IMR-90 (cell line): ENCODE data around the gene PDE5A. TPM values are rescaled to one million over a fixed set of nuclear protein-coding genes. Genes with fewer than 3 reads are reported as not detected.
A peak's percentile ranks its signal among the peaks of the same experiment; 100 is the strongest.

Experiments
- ATAC-seq: fragments of 200-7000 bp; cut with Tn5 transposase; 2 replicates; pipeline ENCODE4 v1.9.1; 2020; ENCODE audit warnings: low read depth, mild to moderate bottlenecking, moderate library complexity
- BruUV-seq: library from RNA; stranded (reverse); fragments of 400-500 nt; replicated peaks from 2 replicates; lab custom pipeline; 2021; lab: Mats Ljungman, UMichigan
- CTCF ChIA-PET: fragments of 300-600 bp; formaldehyde crosslinking; extraction: SDS; loops from one replicate; lab custom pipeline; 2021; ENCODE audit warnings: antibody characterized with exemption; lab: Yijun Ruan, JAX
- POLR2A ChIA-PET: fragments of 300-600 bp; sonication (Branson Sonifier 250); formaldehyde crosslinking; loops from one replicate; lab custom pipeline; 2022; ENCODE audit warnings: antibody characterized with exemption; ENCODE audit not compliant: unreplicated experiment; lab: Charles Lee
- DNase-seq: peaks from one replicate; pipeline ENCODE4 v3.0.0; 2013
- H2AFZ ChIP-seq: replicated peaks from 2 replicates; pipeline ENCODE3; 2013; ENCODE audit warnings: low read length, mild to moderate bottlenecking; ENCODE audit not compliant: poor library complexity
- H2AK5ac ChIP-seq: 2 replicates; pipeline ENCODE4 v1.6.1; 2013; ENCODE audit warnings: low read depth, low read length, inconsistent platforms
- H2AK9ac ChIP-seq: replicated peaks from 2 replicates; pipeline ENCODE3; 2013; ENCODE audit warnings: mild to moderate bottlenecking, low read depth, low read length, moderate library complexity; ENCODE audit not compliant: poor library complexity
- H2BK120ac ChIP-seq: 2 replicates; pipeline ENCODE4 v1.6.1; 2013; ENCODE audit warnings: low read depth, low read length, inconsistent platforms
- H2BK15ac ChIP-seq: 3 replicates; pipeline ENCODE4 v1.6.1; 2013; ENCODE audit warnings: low read depth, low read length, inconsistent platforms
- H2BK20ac ChIP-seq: 2 replicates; pipeline ENCODE4 v1.6.1; 2013; ENCODE audit warnings: low read depth, mild to moderate bottlenecking, inconsistent platforms, low read length, moderate library complexity
- H2BK5ac ChIP-seq: 2 replicates; pipeline ENCODE4 v1.6.1; 2013; ENCODE audit warnings: mild to moderate bottlenecking, low read depth, low read length, inconsistent platforms; ENCODE audit not compliant: poor library complexity, severe bottlenecking
- H3K14ac ChIP-seq: replicated peaks from 2 replicates; pipeline ENCODE4 v1.6.1; 2013; ENCODE audit warnings: low read depth, low read length, inconsistent platforms
- H3K18ac ChIP-seq: 2 replicates; pipeline ENCODE4 v1.6.1; 2013; ENCODE audit warnings: low read depth, low read length, control low read depth
- H3K23ac ChIP-seq: 2 replicates; pipeline ENCODE4 v1.6.1; 2013; ENCODE audit warnings: low read depth, low read length, inconsistent platforms
- H3K27ac ChIP-seq: 2 replicates; pipeline ENCODE4 v1.5.1; 2013; ENCODE audit warnings: mild to moderate bottlenecking, control low read depth, low read length; ENCODE audit not compliant: insufficient read depth
- H3K27me3 ChIP-seq: 2 replicates; pipeline ENCODE4 v1.6.1; 2013; ENCODE audit warnings: low read length; ENCODE audit not compliant: control insufficient read depth, insufficient read depth
- H3K36me3 ChIP-seq: 2 replicates; pipeline ENCODE4 v1.6.1; 2013; ENCODE audit warnings: low read length, mixed read lengths; ENCODE audit not compliant: control insufficient read depth, insufficient read depth
- H3K4ac ChIP-seq: 2 replicates; pipeline ENCODE4 v1.6.1; 2013; ENCODE audit warnings: low read depth, low read length, inconsistent platforms
- H3K4me1 ChIP-seq: 2 replicates; pipeline ENCODE4 v1.6.1; 2013; ENCODE audit warnings: low read length, mixed read lengths; ENCODE audit not compliant: control insufficient read depth, insufficient read depth
- H3K4me2 ChIP-seq: 2 replicates; pipeline ENCODE4 v1.6.1; 2013; ENCODE audit warnings: low read depth, mild to moderate bottlenecking, control low read depth, low read length, moderate library complexity
- H3K4me3 ChIP-seq: 2 replicates; pipeline ENCODE4 v1.5.1; 2013; ENCODE audit warnings: low read depth, mild to moderate bottlenecking, control low read depth, low read length, moderate library complexity; ENCODE audit not compliant: insufficient read depth
- H3K56ac ChIP-seq: 2 replicates; pipeline ENCODE4 v1.6.1; 2013; ENCODE audit warnings: low read length, inconsistent platforms; ENCODE audit not compliant: insufficient read depth; ENCODE audit errors: extremely low read depth
- H3K79me1 ChIP-seq, 2 experiments: 2 replicates each; pipeline ENCODE4 v1.6.1; 2013; ENCODE audit warnings: low read length in 2 of 2, inconsistent platforms in 1 of 2, low read depth in 1 of 2
- H3K9ac ChIP-seq: 2 replicates; pipeline ENCODE4 v1.6.1; 2013; ENCODE audit warnings: low read depth, low read length, control low read depth
- H3K9me1 ChIP-seq: 2 replicates; pipeline ENCODE4 v1.6.1; 2013; ENCODE audit warnings: low read length, inconsistent platforms; ENCODE audit not compliant: insufficient read depth
- H3K9me3 ChIP-seq: 2 replicates; pipeline ENCODE4 v1.6.1; 2013; ENCODE audit warnings: low read length; ENCODE audit not compliant: control insufficient read depth, insufficient read depth
- H4K20me1 ChIP-seq: 2 replicates; pipeline ENCODE4 v1.6.1; 2013; ENCODE audit warnings: low read length, inconsistent platforms; ENCODE audit not compliant: insufficient read depth
- H4K5ac ChIP-seq: 2 replicates; pipeline ENCODE4 v1.6.1; 2013; ENCODE audit warnings: mild to moderate bottlenecking, low read depth, low read length, control low read depth
- H4K8ac ChIP-seq, 2 experiments: 2 replicates each; pipeline ENCODE4 v1.6.1; 2013; ENCODE audit warnings: low read depth in 2 of 2, low read length in 2 of 2, control low read depth in 1 of 2, inconsistent platforms in 1 of 2
- H4K91ac ChIP-seq: 2 replicates; pipeline ENCODE4 v1.6.1; 2013; ENCODE audit warnings: low read depth, low read length, inconsistent platforms; ENCODE audit not compliant: insufficient read depth
- BHLHE40 ChIP-seq: fragments of 150-350 bp; IDR thresholded peaks from 2 replicates; pipeline ENCODE4 v1.6.1; 2016; ENCODE audit warnings: mild to moderate bottlenecking, low read depth, low read length
- CEBPB ChIP-seq: IDR thresholded peaks from 2 replicates; pipeline ENCODE4 v1.6.1; 2012; ENCODE audit warnings: low read depth, low read length, improper control_type of control experiment
- CHD1 ChIP-seq: IDR thresholded peaks from 2 replicates; pipeline ENCODE4 v1.6.1; 2012; ENCODE audit warnings: low read depth, low read length, improper control_type of control experiment
- CTCF ChIP-seq: conservative IDR thresholded peaks from 2 replicates; pipeline ENCODE4 v1.5.1; 2012; ENCODE audit warnings: mild to moderate bottlenecking, low read depth, low read length, improper control_type of control experiment
- ELK1 ChIP-seq: fragments of 150-350 bp; IDR thresholded peaks from 2 replicates; pipeline ENCODE4 v1.6.1; 2016; ENCODE audit warnings: low read depth, mild to moderate bottlenecking, low read length, moderate library complexity, borderline replicate concordance
- FOS ChIP-seq: fragments of 150-350 bp; IDR thresholded peaks from 2 replicates; pipeline ENCODE4 v1.6.1; 2016; ENCODE audit warnings: low read depth, low read length
- MAFK ChIP-seq: IDR thresholded peaks from 2 replicates; pipeline ENCODE4 v1.6.1; 2012; ENCODE audit warnings: low read depth, low read length, improper control_type of control experiment
- MAZ ChIP-seq: IDR thresholded peaks from 2 replicates; pipeline ENCODE4 v1.6.1; 2012; ENCODE audit warnings: low read depth, mild to moderate bottlenecking, low read length, improper control_type of control experiment, moderate library complexity, borderline replicate concordance
- MXI1 ChIP-seq: IDR thresholded peaks from 2 replicates; pipeline ENCODE4 v1.6.1; 2012; ENCODE audit warnings: low read depth, mild to moderate bottlenecking, low read length, moderate library complexity, borderline replicate concordance
- NFE2L2 ChIP-seq: fragments of 150-350 bp; IDR thresholded peaks from 2 replicates; pipeline ENCODE4 v1.6.1; 2016; ENCODE audit warnings: low read depth, mild to moderate bottlenecking, low read length
- POLR2A ChIP-seq: IDR thresholded peaks from 2 replicates; pipeline ENCODE4 v1.6.1; 2012; ENCODE audit warnings: mild to moderate bottlenecking, low read depth, low read length
- RAD21 ChIP-seq: IDR thresholded peaks from 2 replicates; pipeline ENCODE4 v1.6.1; 2012; ENCODE audit warnings: low read length, improper control_type of control experiment
- RCOR1 ChIP-seq: IDR thresholded peaks from 2 replicates; pipeline ENCODE4 v1.6.1; 2012; ENCODE audit warnings: mild to moderate bottlenecking, low read length, improper control_type of control experiment; ENCODE audit not compliant: insufficient replicate concordance
- RFX5 ChIP-seq: IDR thresholded peaks from 2 replicates; pipeline ENCODE4 v1.8.0; 2012; ENCODE audit warnings: low read depth, mild to moderate bottlenecking, low read length, moderate library complexity
- SMC3 ChIP-seq: fragments of 150-350 bp; IDR thresholded peaks from 2 replicates; pipeline ENCODE4 v1.6.1; 2016; ENCODE audit warnings: low read depth, mild to moderate bottlenecking, antibody characterized with exemption, low read length, moderate library complexity
- WGBS, 2 experiments: methylation state at CpG; one replicate each; pipeline versions ENCODE4 v1.1.5 to v1.1.7; 2013; ENCODE audit warnings: missing lambda C conversion rate in 2 of 2; ENCODE audit not compliant: insufficient read length in 1 of 2; ENCODE audit errors: extremely low coverage in 2 of 2; 5-methylcytosine and 5-hydroxymethylcytosine counted together
- dilution Hi-C: fragments of 300-500 bp; cut with HindIII; formaldehyde crosslinking; loops from one replicate; pipeline ENCODE4 v1.14.3; 2018; ENCODE audit warnings: low sequenced_read_pairs; ENCODE audit not compliant: unreplicated experiment
- in situ Hi-C: fragments of 300-500 bp; cut with MboI; formaldehyde crosslinking; loops from 3 replicates; pipeline ENCODE4 v1.14.3; 2019; ENCODE audit warnings: low sequenced_read_pairs, inconsistent platforms, mixed read lengths
- intact Hi-C: fragments of 100-400 bp; cut with micrococcal nuclease; formaldehyde crosslinking; loops from 2 replicates; pipeline ENCODE4 v1.10.0; 2022
- polyA plus RNA-seq, 3 experiments: library from polyadenylated mRNA; depleted of rRNA; stranded (reverse); fragments of >200 nt; gene quantifications; 2 replicates each; pipeline ENCODE4 v1.2.3, GENCODE V29; 2012; ENCODE audit warnings: low replicate concordance in 1 of 3
- total RNA-seq: library from RNA; depleted of rRNA; stranded (reverse); fragments of >200 nt; gene quantifications from 2 replicates; pipeline ENCODE4 v1.2.3, GENCODE V29; 2012
- TF ChIP-seq, protein P1 (sequence below): fragments of 150-350 bp; IDR thresholded peaks from 2 replicates; pipeline ENCODE4 v1.6.1; 2017; ENCODE audit warnings: mild to moderate bottlenecking, antibody characterized with exemption, low read length, low read depth

PDE5A gene
- total and polyA plus RNA-seq, 2 of the 4 experiments (the other 2 are of a cell fraction): 101 to 770 TPM

- in situ Hi-C loops: no loop called here
- Histone ChIP-seq H3K56ac (no peak overlapping the region), H4K91ac (peak overlapping the region; percentile 81), H3K4me2 (no peak overlapping the region), H3K27ac (no peak overlapping the region), H3K23ac (peak overlapping the region; percentile 27; the same call in 1 of the 2 replicates), H3K79me1 (0 out of 4 replicates have a peak, but pooled peaks cover 0 to 4% of the 10 kb centered on the region in 2 experiments), H2AK5ac (peak overlapping the region; percentile 95), H3K9me1 (0 out of 2 replicates have a peak, but pooled peaks cover 9% of the 10 kb centered on the region), H4K8ac (peak overlapping the region; percentile 6 to 59; a peak in 3 of 4 replicates), H2BK120ac (peak overlapping the region; percentile 67), H3K9me3 (no peaks in the 10 kb centered on the region), H2BK20ac (peak overlapping the region; percentile 91), H4K5ac (peak overlapping the region; percentile 68; the same call in 1 of the 2 replicates), H3K14ac (peak overlapping the region; percentile 77; the same call in 1 of the 2 replicates), H2BK5ac (peak overlapping the region; percentile 49), H3K27me3 (no peaks in the 10 kb centered on the region), H2AFZ (no peak overlapping the region), H4K20me1 (no peaks in the 10 kb centered on the region), H3K4me3 (no peak overlapping the region), H3K4me1 (peaks cover 15% of the 10 kb centered on the region), H3K36me3 (no peaks in the 10 kb centered on the region), H3K4ac (peak overlapping the region; percentile 84), H3K18ac (peak overlapping the region; percentile 76), H2BK15ac (peak overlapping the region; percentile 99; the same call in 2 of the 3 replicates), H3K9ac (no peak overlapping the region), H2AK9ac (peak overlapping the region; percentile 20)
- CTCF ChIA-PET: no interaction called here
- DNase-seq (no peak), ATAC-seq (no peak)
- BruUV-seq: no TSS peak
- dilution Hi-C loops: no loop called here
- no CpG with 5 or more reads among the region's 2 CpGs for WGBS, 2 experiments
- no peak for TF ChIP-seq MAZ
- TF ChIP-seq CEBPB: no peak
- TF ChIP-seq MXI1: no peak
- TF ChIP-seq CHD1: no peak
- TF ChIP-seq NFE2L2: no peak
- no peak for TF ChIP-seq ELK1
- no peak for TF ChIP-seq POLR2A
- no peak for TF ChIP-seq RFX5
- TF ChIP-seq BHLHE40: no peak
- no peak for TF ChIP-seq MAFK
- TF ChIP-seq RCOR1: no peak
- TF ChIP-seq RAD21: no peak
- TF ChIP-seq SMC3: no peak
- no peak for TF ChIP-seq CTCF
- TF ChIP-seq FOS: no peak
- TF ChIP-seq, protein P1, sequence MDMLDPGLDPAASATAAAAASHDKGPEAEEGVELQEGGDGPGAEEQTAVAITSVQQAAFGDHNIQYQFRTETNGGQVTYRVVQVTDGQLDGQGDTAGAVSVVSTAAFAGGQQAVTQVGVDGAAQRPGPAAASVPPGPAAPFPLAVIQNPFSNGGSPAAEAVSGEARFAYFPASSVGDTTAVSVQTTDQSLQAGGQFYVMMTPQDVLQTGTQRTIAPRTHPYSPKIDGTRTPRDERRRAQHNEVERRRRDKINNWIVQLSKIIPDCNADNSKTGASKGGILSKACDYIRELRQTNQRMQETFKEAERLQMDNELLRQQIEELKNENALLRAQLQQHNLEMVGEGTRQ: no peak
- intact Hi-C loops: no loop called here
- POLR2A ChIA-PET: no interaction called here
Observed at GRCh38 chr4:119648398-119648797, 19.8 kb upstream of the PDE5A start.
